A673 (cell line): ENCODE measurements around the gene IMPDH1. TPM values are rescaled to one million over a fixed set of nuclear protein-coding genes. Genes with fewer than 3 reads are reported as not detected.

Experiments
- BruUV-seq: library from RNA; stranded (reverse); fragments of 400-500 nt; replicated peaks from 2 replicates; lab custom pipeline; 2021; lab: Mats Ljungman, UMichigan
- CTCF ChIA-PET: fragments of 300-600 bp; sonication (Branson Sonifier 250); formaldehyde crosslinking; loops from one replicate; lab custom pipeline; 2022; ENCODE audit warnings: antibody characterized with exemption; lab: Charles Lee
- POLR2A ChIA-PET: fragments of 300-600 bp; sonication (Branson Sonifier 250); formaldehyde crosslinking; loops from one replicate; lab custom pipeline; 2022; ENCODE audit warnings: antibody characterized with exemption; ENCODE audit not compliant: low non-redundant PET; lab: Charles Lee
- DNase-seq: peaks from one replicate; pipeline ENCODE4 v3.0.0-alpha.2; 2015; ENCODE audit warnings: low spot score
- H3K27ac ChIP-seq: fragments of 200-600 bp; sonication (generic); 2 replicates; pipeline ENCODE4 v1.5.1; 2016; ENCODE audit warnings: mixed run types, low read depth, mild to moderate bottlenecking, mixed read lengths, antibody characterized with exemption, low read length; ENCODE audit not compliant: poor library complexity, severe bottlenecking
- H3K27me3 ChIP-seq: fragments of 200-600 bp; sonication (generic); replicated peaks from 2 replicates; pipeline ENCODE4 v1.6.1; 2017; ENCODE audit warnings: mixed run types, low read depth, mild to moderate bottlenecking, mixed read lengths, antibody characterized with exemption, low read length; ENCODE audit not compliant: insufficient read depth, poor library complexity
- H3K36me3 ChIP-seq: fragments of 200-600 bp; sonication (generic); 2 replicates; pipeline ENCODE4 v1.6.1; 2016; ENCODE audit warnings: mixed run types, mild to moderate bottlenecking, mixed read lengths, antibody characterized with exemption, low read length; ENCODE audit not compliant: insufficient read depth, poor library complexity, severe bottlenecking
- H3K4me1 ChIP-seq: fragments of 200-600 bp; sonication (generic); 2 replicates; pipeline ENCODE4 v1.6.1; 2017; ENCODE audit warnings: mixed run types, mild to moderate bottlenecking, mixed read lengths, antibody characterized with exemption, low read length; ENCODE audit not compliant: insufficient read depth, poor library complexity, severe bottlenecking
- H3K4me3 ChIP-seq: fragments of 200-600 bp; sonication (generic); 2 replicates; pipeline ENCODE4 v1.5.1; 2016; ENCODE audit warnings: low read depth, mixed run types, mild to moderate bottlenecking, mixed read lengths, low read length; ENCODE audit not compliant: poor library complexity, severe bottlenecking
- H3K9me3 ChIP-seq: fragments of 200-600 bp; sonication (generic); 2 replicates; pipeline ENCODE4 v1.6.1; 2016; ENCODE audit warnings: mixed run types, low read depth, mild to moderate bottlenecking, mixed read lengths, antibody characterized with exemption, low read length; ENCODE audit not compliant: poor library complexity, severe bottlenecking
- CTCF ChIP-seq: fragments of 300-800, 200-600 bp; sonication (generic); conservative IDR thresholded peaks from 2 replicates; pipeline ENCODE4 v1.5.1; 2017; ENCODE audit warnings: low read depth, mild to moderate bottlenecking, antibody characterized with exemption, low read length, moderate library complexity, mixed read lengths
- EZH2 ChIP-seq: fragments of 200-600 bp; sonication (generic); IDR thresholded peaks from 2 replicates; pipeline ENCODE4 v1.6.1; 2017; ENCODE audit warnings: borderline replicate concordance, low read depth, mild to moderate bottlenecking, mixed read lengths, antibody characterized with exemption, low read length; ENCODE audit not compliant: poor library complexity, severe bottlenecking
- intact Hi-C: fragments of 100-400 bp; cut with micrococcal nuclease; formaldehyde crosslinking; loops from one replicate; pipeline ENCODE4 v1.10.0; 2022; ENCODE audit not compliant: unreplicated experiment
- total RNA-seq: library from RNA; stranded (reverse); gene quantifications from 2 replicates; pipeline ENCODE4 v1.2.3, GENCODE V29; 2021

The IMPDH1 gene
- total RNA-seq, 1 experiment from 2014 or later: 92.6 TPM

- intact Hi-C loops: no loop called here
- Histone ChIP-seq H3K4me1 (no peaks in the 10 kb centered on the region), H3K27me3 (no peaks in the 10 kb centered on the region), H3K27ac (no peak overlapping the region), H3K36me3 (no peaks in the 10 kb centered on the region), H3K4me3 (no peak overlapping the region), H3K9me3 (no peaks in the 10 kb centered on the region)
- DNase-seq: no peak
- BruUV-seq: no TSS peak
- no peak for TF ChIP-seq EZH2
- no peak for TF ChIP-seq CTCF
- CTCF ChIA-PET: no interaction called here
- POLR2A ChIA-PET: no interaction called here
Measured at GRCh38 chr7:128374041-128374440, 35.7 kb downstream of the IMPDH1 start.

GRCh38 chr7:128373606-128374005 is 36.2 kb downstream of the IMPDH1 start:
- BruUV-seq: no TSS peak
- TF ChIP-seq EZH2: no peak
- H3K36me3 ChIP-seq: no peaks in the 10 kb centered on the region
- H3K4me3 ChIP-seq: no peak overlapping the region
- no peak overlapping the region for H3K27ac ChIP-seq
- intact Hi-C loops: no loop called here
- no peaks in the 10 kb centered on the region for H3K27me3 ChIP-seq
- ChIA-PET POLR2A (interaction anchor here (0.6 kb wide), 1 partner anchor 27 kb away, joined by 4 read pairs; no protein-coding TSS in a partner anchor), CTCF (no interaction called here)
- no peaks in the 10 kb centered on the region for H3K4me1 ChIP-seq
- no peak for DNase-seq
- no peaks in the 10 kb centered on the region for H3K9me3 ChIP-seq

- Histone ChIP-seq H3K36me3 (no peaks in the 10 kb centered on the region), H3K27ac (no peak overlapping the region), H3K4me1 (peaks cover 17% of the 10 kb centered on the region), H3K9me3 (no peaks in the 10 kb centered on the region), H3K27me3 (no peaks in the 10 kb centered on the region), H3K4me3 (no peak overlapping the region)
- POLR2A ChIA-PET: no interaction called here
- no peak for DNase-seq
- intact Hi-C loops: no loop called here
- CTCF ChIA-PET: no interaction called here
- no TSS peak for BruUV-seq
- TF ChIP-seq EZH2 (no peak), CTCF (no peak)
Measured at GRCh38 chr7:128370491-128370890, 39.3 kb downstream of the IMPDH1 start.

- BruUV-seq: no TSS peak
- Histone ChIP-seq H3K9me3 (no peaks in the 10 kb centered on the region), H3K4me1 (peaks cover 48% of the 10 kb centered on the region), H3K27me3 (no peaks in the 10 kb centered on the region), H3K4me3 (no peak overlapping the region), H3K27ac (peak overlapping the region; percentile 77), H3K36me3 (no peaks in the 10 kb centered on the region)
- TF ChIP-seq CTCF (no peak), EZH2 (no peak)
- no peak for DNase-seq
- intact Hi-C loops: no loop called here
- ChIA-PET CTCF (interaction anchor here (1.0 kb wide), 1 partner anchor 20 kb away, joined by 3 read pairs; no protein-coding TSS in a partner anchor), POLR2A (interaction anchor here (0.6 kb wide), 2 partner anchors 15 to 16 kb away, joined by 4 read pairs; no protein-coding TSS in a partner anchor)
Measured at GRCh38 chr7:128366986-128367385, 42.8 kb downstream of the IMPDH1 start.
